ENCODE measurements around the gene RYR3.

The RYR3 gene

DNA sequence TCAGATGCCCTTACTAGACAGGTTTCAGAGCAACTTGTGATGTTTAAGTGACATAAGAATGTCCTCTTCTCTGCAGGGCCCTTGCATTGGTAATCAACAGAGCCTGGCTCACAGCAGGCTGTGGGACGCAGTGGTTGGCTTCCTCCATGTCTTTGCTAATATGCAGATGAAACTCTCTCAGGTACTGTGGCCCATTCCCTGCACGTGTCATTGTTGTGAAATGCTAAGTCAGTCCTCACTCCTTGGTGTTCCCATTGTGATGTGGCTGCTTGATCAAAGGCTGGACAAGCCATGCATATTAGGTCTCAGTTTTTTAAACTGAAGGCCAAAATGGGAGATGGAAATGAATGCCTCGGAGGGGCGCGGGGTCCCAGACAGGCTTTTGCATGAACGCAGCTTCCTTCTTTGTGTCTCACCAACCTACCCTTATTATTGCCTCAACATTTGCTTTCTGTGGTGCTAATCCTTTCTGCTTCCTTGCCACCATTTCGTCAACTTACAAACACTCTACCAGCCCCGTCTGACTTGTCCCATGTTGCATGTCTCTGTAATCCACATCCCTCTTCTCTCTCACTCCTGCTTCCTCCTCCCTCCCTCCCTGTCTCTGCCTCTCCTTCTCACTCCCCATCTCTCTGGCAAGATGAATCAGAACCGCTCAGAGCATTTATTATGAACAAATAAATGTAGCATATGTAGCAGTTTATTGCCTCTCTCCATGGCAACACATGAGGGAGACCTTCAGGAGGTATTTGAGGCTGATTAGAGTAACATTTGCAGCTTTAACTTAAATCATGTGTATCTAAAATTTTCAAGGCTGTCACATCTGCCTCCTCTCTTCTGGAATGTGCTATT is 524.4 kb downstream of the RYR3 start:
- no peak for DNase-seq (ENCODE audit: low read depth)

GRCh38 chr15:33837294-33837693 is 526.5 kb downstream of the RYR3 start:
- DNase-seq (ENCODE audit: low read depth) = no peak

DNA sequence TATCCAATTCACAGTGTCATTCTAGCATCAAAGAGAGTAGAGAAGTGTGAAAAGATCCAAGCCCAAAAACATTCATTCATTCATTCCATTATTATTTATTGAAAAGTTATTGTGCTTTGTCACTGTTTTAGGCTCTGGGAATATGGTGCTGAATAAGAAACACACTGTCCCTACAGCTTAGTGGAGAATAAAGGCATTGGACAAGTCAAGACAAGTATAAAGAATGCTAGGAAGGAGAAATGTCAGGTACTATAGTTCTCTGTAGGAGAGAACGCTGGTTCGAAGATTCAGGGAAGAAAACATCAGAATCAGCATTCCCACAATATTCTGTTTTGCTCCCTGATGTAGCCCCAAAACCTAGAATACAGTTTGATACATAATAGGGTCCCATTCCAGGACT is 528.8 kb downstream of the RYR3 start:
- no peak for DNase-seq (ENCODE audit: low read depth)

- no peak for DNase-seq (ENCODE audit: low read depth)
Measured at GRCh38 chr15:33840615-33841014, 529.8 kb downstream of the RYR3 start.

DNA sequence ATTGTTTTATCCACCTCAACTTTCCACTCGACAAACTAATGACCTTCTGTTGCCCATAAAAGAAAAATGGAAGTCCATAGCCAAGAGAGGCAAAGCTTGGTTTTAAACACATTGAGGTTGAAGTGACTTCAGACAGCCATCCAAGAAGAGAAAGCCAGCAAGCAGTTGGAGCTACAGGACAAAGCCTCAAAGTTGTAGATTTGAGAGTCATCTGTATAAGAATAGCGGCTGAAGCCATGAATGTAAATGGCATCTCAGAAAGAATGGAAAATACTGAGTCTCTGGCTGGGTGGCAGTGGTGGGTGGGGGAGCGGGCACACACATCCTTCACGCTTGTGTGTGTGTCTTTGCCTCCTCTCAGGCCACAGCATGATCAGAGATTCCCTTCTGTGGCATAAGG is 533.4 kb downstream of the RYR3 start:
- no peak for DNase-seq (ENCODE audit: low read depth)

- no peak for DNase-seq (ENCODE audit: low read depth)
Measured at GRCh38 chr15:33844597-33844996, 533.8 kb downstream of the RYR3 start.

GRCh38 chr15:33846142-33846541 is 535.4 kb downstream of the RYR3 start:
- DNase-seq (ENCODE audit: low read depth) = no peak

GRCh38 chr15:33846862-33847261 is 536.1 kb downstream of the RYR3 start:
- DNase-seq (ENCODE audit: low read depth) = no peak

- no peak for DNase-seq (ENCODE audit: low read depth)
Measured at GRCh38 chr15:33848011-33848410, 537.2 kb downstream of the RYR3 start.

- no peak for DNase-seq (ENCODE audit: low read depth)
Measured at GRCh38 chr15:33851079-33851478, 540.3 kb downstream of the RYR3 start.

DNA sequence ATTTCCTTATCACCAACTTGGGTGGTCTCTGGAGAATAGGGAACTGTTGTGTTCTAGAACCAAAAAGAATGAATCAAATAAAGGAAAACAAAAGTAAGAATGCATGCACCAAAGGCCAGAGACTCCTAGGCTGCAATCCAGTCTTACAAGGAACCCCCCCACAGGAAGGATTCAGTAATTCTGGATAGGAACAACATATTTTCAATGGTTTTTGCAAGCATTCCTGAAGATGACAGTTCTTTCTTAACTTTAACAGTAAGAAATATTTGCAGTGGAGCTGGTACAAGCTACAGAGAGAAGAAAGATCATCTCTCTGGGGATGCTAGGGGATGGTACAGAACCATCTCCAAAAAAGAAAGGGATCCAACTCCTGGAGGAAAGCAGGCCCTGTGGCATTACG is 541.3 kb downstream of the RYR3 start:
- no peak for DNase-seq (ENCODE audit: low read depth)

- DNase-seq (ENCODE audit: low read depth) = peak; percentile 47
Measured at GRCh38 chr15:33852570-33852969, 541.8 kb downstream of the RYR3 start.

DNA sequence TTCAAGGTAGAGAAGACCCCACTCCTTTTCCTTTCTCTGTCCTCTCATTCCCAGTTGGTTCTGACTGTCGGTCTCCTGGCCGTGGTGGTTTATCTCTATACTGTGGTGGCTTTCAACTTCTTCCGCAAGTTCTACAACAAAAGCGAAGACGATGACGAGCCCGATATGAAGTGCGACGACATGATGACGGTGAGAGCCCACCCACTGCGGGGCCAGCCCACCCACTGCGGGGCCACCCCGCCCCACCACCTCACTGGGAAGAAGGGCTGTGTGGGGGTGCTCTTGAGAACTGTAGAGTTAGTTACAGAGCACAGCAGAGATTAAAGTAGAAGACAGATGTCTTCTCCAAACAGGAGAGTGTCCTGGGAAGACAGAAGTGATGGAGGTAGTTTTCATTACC is 547.0 kb downstream of the RYR3 start:
- DNase-seq (ENCODE audit: low read depth) = no peak

GRCh38 chr15:33858836-33859235 is 548.1 kb downstream of the RYR3 start:
- no peak for DNase-seq (ENCODE audit: low read depth)

DNA sequence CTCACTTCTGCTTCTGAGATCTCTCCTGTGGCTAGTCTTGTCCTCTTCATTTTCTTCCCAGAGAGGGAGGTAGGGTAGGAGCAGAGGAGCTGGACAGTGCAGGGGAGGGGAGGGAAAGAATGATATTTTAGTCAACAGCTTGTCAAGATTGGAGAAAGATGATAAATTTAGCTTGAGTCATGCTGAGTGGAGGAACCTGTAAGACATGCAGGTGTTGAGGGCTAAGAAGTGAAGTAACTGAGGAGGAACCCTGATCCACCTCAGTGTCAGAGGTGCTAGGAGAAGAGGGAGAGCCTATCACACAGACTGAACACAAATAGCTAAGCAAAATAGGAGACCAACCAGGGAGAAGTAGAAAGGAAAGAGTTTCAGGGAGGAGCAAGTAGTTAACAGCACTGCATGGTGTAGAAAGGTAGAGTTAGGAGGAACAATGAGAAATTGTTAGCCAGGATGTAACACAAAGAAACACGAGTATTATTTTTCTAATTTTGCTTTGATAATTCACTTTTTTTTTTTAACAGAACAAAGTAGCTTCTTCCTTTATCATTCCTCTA is 549.3 kb downstream of the RYR3 start:
- no peak for DNase-seq (ENCODE audit: low read depth)

DNA sequence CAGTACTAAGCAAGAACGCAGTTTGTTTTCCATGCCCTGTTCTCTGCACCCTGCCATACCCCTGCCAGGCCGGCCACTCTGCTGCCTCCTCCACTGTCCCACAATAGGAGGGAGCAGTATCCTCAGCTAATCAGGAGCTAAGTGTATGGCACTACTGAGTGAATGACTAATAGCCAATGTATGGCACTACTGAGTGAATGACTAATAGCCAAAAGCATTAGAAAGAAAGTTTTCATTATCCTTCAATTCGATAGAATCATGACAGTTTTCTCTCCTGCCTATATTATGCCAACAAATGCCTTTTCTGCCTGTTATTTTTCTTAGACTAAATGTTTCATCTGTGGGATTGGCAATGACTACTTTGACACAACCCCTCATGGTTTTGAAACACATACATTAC is 550.0 kb downstream of the RYR3 start:
- no peak for DNase-seq (ENCODE audit: low read depth)

- DNase-seq (ENCODE audit: low read depth) = no peak
Measured at GRCh38 chr15:33864360-33865075, 553.8 kb downstream of the RYR3 start.

DNA sequence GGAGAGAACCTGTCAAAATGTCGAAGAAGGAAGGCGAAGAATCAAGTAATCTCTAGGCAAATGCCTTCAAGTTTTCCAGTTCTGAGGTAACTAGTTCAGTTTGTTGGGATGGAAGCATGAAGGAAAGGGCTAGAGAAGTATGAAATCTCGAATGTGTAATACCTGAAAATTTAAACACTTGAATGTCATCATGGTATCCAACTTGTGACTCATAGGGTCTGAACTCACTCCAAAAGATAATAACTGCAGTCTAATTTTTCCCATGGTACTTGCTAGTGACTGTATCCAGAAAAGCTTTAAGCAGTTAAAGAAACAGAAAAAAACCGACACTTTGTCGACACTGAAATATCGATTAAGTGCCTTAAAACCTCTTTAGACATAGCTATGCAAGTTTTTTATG is 554.6 kb downstream of the RYR3 start:
- no peak for DNase-seq (ENCODE audit: low read depth)

DNA sequence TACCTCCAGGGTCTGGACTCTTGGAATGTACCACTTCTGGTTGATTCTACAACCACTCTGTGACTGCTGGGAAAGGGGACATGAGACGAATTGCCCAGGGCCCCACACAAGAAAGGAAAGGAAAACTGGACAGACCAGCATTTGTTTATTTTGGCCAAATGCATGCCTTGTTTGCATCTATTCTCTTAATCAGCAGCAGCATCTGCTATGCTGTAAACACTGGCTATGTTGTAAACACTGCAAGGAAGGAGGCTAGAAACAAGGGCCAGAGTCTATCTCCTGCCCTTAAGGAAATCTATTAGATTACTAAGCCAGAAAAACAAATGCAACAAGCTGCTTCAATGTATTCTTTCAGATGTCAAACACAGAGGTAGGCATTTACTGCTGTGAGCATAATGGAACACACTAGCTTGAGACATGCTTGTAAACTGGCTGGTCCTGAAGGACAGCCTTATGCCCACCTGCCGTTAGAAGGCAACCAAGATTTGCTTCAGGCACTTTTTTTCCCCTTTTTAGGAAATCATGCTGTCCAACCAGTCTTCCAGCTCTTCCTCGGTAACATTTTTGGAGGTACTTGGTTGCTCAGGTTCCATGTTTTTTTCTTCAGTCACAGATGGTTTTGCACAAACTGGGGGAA is 555.5 kb downstream of the RYR3 start:
- no peak for DNase-seq (ENCODE audit: low read depth)

- no peak for DNase-seq (ENCODE audit: low read depth)
Measured at GRCh38 chr15:33871980-33872379, 561.2 kb downstream of the RYR3 start.

GRCh38 chr15:33872416-33873106 is 561.8 kb downstream of the RYR3 start:
- no peak for DNase-seq (ENCODE audit: low read depth)

- no peak for DNase-seq (ENCODE audit: low read depth)
Measured at GRCh38 chr15:33874156-33874555, 563.4 kb downstream of the RYR3 start.
